Endothelial cell of umbilical vein (primary cell): ENCODE data around the gene VCPKMT. TPM values are rescaled to one million over a fixed set of nuclear protein-coding genes. Genes with fewer than 3 reads are reported as not detected.

Experiments used
- BruUV-seq: library from RNA; stranded (reverse); fragments of 400-500 nt; replicated peaks from 2 replicates; lab custom pipeline; 2021; lab: Mats Ljungman, UMichigan
- CTCF ChIA-PET: fragments of 300-600, 350-600 bp; sonication (Branson Sonifier 250); formaldehyde crosslinking; loops from one replicate; lab custom pipeline; 2021; ENCODE audit warnings: antibody characterized with exemption, inconsistent platforms; lab: Charles Lee
- POLR2A ChIA-PET: fragments of 300-600, 350-600 bp; sonication (Branson Sonifier 250); formaldehyde crosslinking; loops from one replicate; lab custom pipeline; 2021; ENCODE audit warnings: antibody characterized with exemption, inconsistent platforms; lab: Charles Lee
- DNase-seq: peaks from one replicate; pipeline ENCODE4 v3.0.0-alpha.2; 2011; ENCODE audit warnings: low read depth, low spot score
- FAIRE-seq: peaks from 2 replicates; lab custom pipeline; 2011; peaks lifted over from hg19 to GRCh38; lab: Jason Lieb, UNC
- H2AFZ ChIP-seq: 2 replicates; pipeline ENCODE4 v1.6.0; 2012; ENCODE audit warnings: low read depth, low read length, control low read depth, inconsistent platforms
- H3K27ac ChIP-seq: 2 replicates; pipeline ENCODE4 v1.5.1; 2011; ENCODE audit warnings: low read depth, mild to moderate bottlenecking, control low read depth, low read length, moderate library complexity; ENCODE audit not compliant: insufficient read depth
- H3K27me3 ChIP-seq, 2 experiments: 2 replicates each; pipeline versions ENCODE4 v1.6.0 to v1.6.1; 2011; ENCODE audit warnings: low read length in 2 of 2, mixed read lengths in 1 of 2; ENCODE audit not compliant: control insufficient read depth in 2 of 2, insufficient read depth in 2 of 2
- H3K36me3 ChIP-seq, 2 experiments: 2 replicates in 1 of 2; 3 replicates in 1 of 2; pipeline ENCODE4 v1.5.1; 2011; ENCODE audit warnings: low read length in 2 of 2, mild to moderate bottlenecking in 1 of 2, moderate library complexity in 1 of 2; ENCODE audit not compliant: control insufficient read depth in 2 of 2, insufficient read depth in 2 of 2; ENCODE audit errors: extremely low read depth in 1 of 2
- H3K4me1 ChIP-seq: 3 replicates; pipeline ENCODE4 v1.5.1; 2011; ENCODE audit warnings: mild to moderate bottlenecking, low read length; ENCODE audit not compliant: control insufficient read depth, insufficient read depth; ENCODE audit errors: extremely low read depth
- H3K4me2 ChIP-seq: 2 replicates; pipeline ENCODE4 v1.6.1; 2011; ENCODE audit warnings: low read length, control low read depth, mixed read lengths; ENCODE audit not compliant: insufficient read depth
- H3K4me3 ChIP-seq, 3 experiments: fragments of 200-600 bp in 1 of 3; sonication (generic), shearing (Covaris generic) in 1 of 3; replicated peaks in 1 of 3; 2 replicates each; pipeline ENCODE4 v1.5.1; 2011 to 2016; ENCODE audit warnings: control low read depth in 3 of 3, low read length in 3 of 3, mild to moderate bottlenecking in 2 of 3, inconsistent platforms in 1 of 3, low read depth in 1 of 3, moderate library complexity in 1 of 3; ENCODE audit not compliant: insufficient read depth in 1 of 3
- H3K79me2 ChIP-seq: 2 replicates; pipeline ENCODE4 v1.6.0; 2012; ENCODE audit warnings: low read length, inconsistent platforms; ENCODE audit not compliant: control insufficient read depth, insufficient read depth
- H3K9ac ChIP-seq: replicated peaks from 2 replicates; pipeline ENCODE3; 2011; ENCODE audit warnings: low read length, control low read depth; ENCODE audit not compliant: insufficient read depth; ENCODE audit errors: extremely low read depth
- H3K9me1 ChIP-seq: replicated peaks from 3 replicates; pipeline ENCODE4 v1.6.0; 2011; ENCODE audit warnings: mild to moderate bottlenecking, low read length; ENCODE audit not compliant: control insufficient read depth, insufficient read depth; ENCODE audit errors: extremely low read depth
- H3K9me3 ChIP-seq: replicated peaks from 2 replicates; pipeline ENCODE4 v1.5.1; 2012; ENCODE audit warnings: low read length, inconsistent platforms; ENCODE audit not compliant: control insufficient read depth, insufficient read depth
- H4K20me1 ChIP-seq: replicated peaks from 2 replicates; pipeline ENCODE3; 2011; ENCODE audit warnings: mild to moderate bottlenecking, low read length; ENCODE audit not compliant: control insufficient read depth, insufficient read depth; ENCODE audit errors: extremely low read depth
- CTCF ChIP-seq, 2 donors: IDR thresholded peaks; 1 replicate in 1 of 2; 2 replicates in 1 of 2; pipeline ENCODE4 v1.5.1; 2011; ENCODE audit warnings: low read length in 2 of 2, mild to moderate bottlenecking in 2 of 2, moderate library complexity in 2 of 2, control low read depth in 1 of 2, inconsistent platforms in 1 of 2, low read depth in 1 of 2; ENCODE audit not compliant: insufficient read depth in 1 of 2; ENCODE audit errors: extremely low read depth in 1 of 2
- EZH2 ChIP-seq: IDR thresholded peaks from 2 replicates; pipeline ENCODE4 v1.6.1; 2012; ENCODE audit warnings: borderline replicate concordance, low read depth, mild to moderate bottlenecking, moderate library complexity, low read length, inconsistent platforms; ENCODE audit not compliant: severe bottlenecking
- FOS ChIP-seq: IDR thresholded peaks from 2 replicates; pipeline ENCODE4 v1.6.1; 2011; ENCODE audit warnings: mild to moderate bottlenecking, low read length, moderate library complexity, borderline replicate concordance; ENCODE audit not compliant: insufficient read depth
- GATA2 ChIP-seq: IDR thresholded peaks from 2 replicates; pipeline ENCODE4 v1.7.0; 2011; ENCODE audit warnings: low read depth, mild to moderate bottlenecking, moderate library complexity, mixed read lengths, low read length; ENCODE audit not compliant: insufficient read length, insufficient read depth
- JUN ChIP-seq: IDR thresholded peaks from 2 replicates; pipeline ENCODE4 v1.6.1; 2011; ENCODE audit warnings: borderline replicate concordance, low read depth; ENCODE audit not compliant: insufficient read length, insufficient read depth
- MAX ChIP-seq: IDR thresholded peaks from 2 replicates; pipeline ENCODE4 v1.6.1; 2011; ENCODE audit not compliant: insufficient read depth, insufficient read length
- MYC ChIP-seq: IDR thresholded peaks from one replicate; pipeline ENCODE4 v1.6.1; 2011; ENCODE audit warnings: mild to moderate bottlenecking, low read depth, low read length
- POLR2A ChIP-seq: IDR thresholded peaks from 2 replicates; pipeline ENCODE4 v1.6.1; 2012; ENCODE audit warnings: low read depth, mild to moderate bottlenecking, control low read depth, low read length
- POLR2AphosphoS5 ChIP-seq: IDR thresholded peaks from 2 replicates; pipeline ENCODE4 v1.6.1; 2012; ENCODE audit warnings: low read depth, mild to moderate bottlenecking, control low read depth, low read length, moderate library complexity; ENCODE audit not compliant: insufficient read depth
- dilution Hi-C: fragments of 300-500 bp; cut with MboI; formaldehyde crosslinking; loops from one replicate; pipeline ENCODE4 v1.15.0; 2019; ENCODE audit warnings: low sequenced_read_pairs; ENCODE audit not compliant: extremely low pct_ligation_motif_present
- intact Hi-C: fragments of 100-400 bp; cut with micrococcal nuclease; formaldehyde crosslinking; loops from one replicate; pipeline ENCODE4 v1.10.0; 2022
- polyA plus RNA-seq, 4 experiments: library from polyadenylated mRNA; depleted of rRNA in 3 of 4; stranded (reverse) in 3 of 4; unstranded in 1 of 4; fragments of >200 nt; gene quantifications; 2 replicates each; pipeline versions ENCODE4 v1.2.1 to v1.2.3, GENCODE V29; 2011 to 2012; ENCODE audit warnings: missing spikeins in 1 of 4
- total RNA-seq: library from RNA; stranded (reverse); gene quantifications from 2 replicates; pipeline ENCODE4 v1.2.3, GENCODE V29; 2021

The VCPKMT gene
- total and polyA plus RNA-seq, 2 donors (not counting 3 experiments of a cell fraction or from before 2014, with no cell fraction given), result 3.5 to 9.2 TPM

GRCh38 chr14:50156111-50156510, 39.7 kb upstream of the VCPKMT start:
- FAIRE-seq, result no peak

GRCh38 chr14:50148799-50149198, 32.4 kb upstream of the VCPKMT start:
- Histone ChIP-seq H3K9me3 (no peaks in the 10 kb centered on the region), H3K27me3 (no peaks in the 10 kb centered on the region), H3K36me3 (peaks cover 0 to 3% of the 10 kb centered on the region in 2 experiments), H3K4me3 (no peak overlapping the region), H3K27ac (no peak overlapping the region), H3K9ac (no peak overlapping the region), H2AFZ (no peak overlapping the region), H3K4me2 (no peak overlapping the region), H4K20me1 (no peaks in the 10 kb centered on the region), H3K9me1 (no peaks in the 10 kb centered on the region), H3K79me2 (no peaks in the 10 kb centered on the region), H3K4me1 (no peaks in the 10 kb centered on the region)
- intact Hi-C loops (no loop called here), dilution Hi-C loops (no loop called here)
- TF ChIP-seq CTCF (IDR thresholded peaks at IDR 0.05; ENCODE audit: extremely low read depth in 1 of 2, insufficient read depth in 1 of 2, low read depth in 1 of 2, low read length in 2 of 2) (no peak), JUN (no peak), POLR2A (no peak), POLR2AphosphoS5 (no peak), MYC (no peak), MAX (no peak), GATA2 (no peak), FOS (no peak), EZH2 (no peak)
- no peak for FAIRE-seq
- CTCF ChIA-PET, result interaction anchor here (1.6 kb wide), 1 partner anchor 13 kb away, joined by 4 read pairs; no protein-coding TSS in a partner anchor
- POLR2A ChIA-PET, result no interaction called here
- BruUV-seq, result no TSS peak
- no peak for DNase-seq

More at GRCh38 chr14:50156111-50156510, 39.7 kb upstream of the VCPKMT start:
- H3K36me3 ChIP-seq, result peaks cover 4 to 5% of the 10 kb centered on the region in 2 experiments
- no peak overlapping the region for H3K4me3 ChIP-seq
- no peak overlapping the region for H2AFZ ChIP-seq
- ChIA-PET CTCF (interaction anchor here (1.3 kb wide), 1 partner anchor 12 kb away, joined by 3 read pairs; no protein-coding TSS in a partner anchor), POLR2A (no interaction called here)
- no peaks in the 10 kb centered on the region for H3K79me2 ChIP-seq
- no peak overlapping the region for H3K4me2 ChIP-seq
- no peak for TF ChIP-seq JUN
- no peak for TF ChIP-seq FOS
- TF ChIP-seq POLR2AphosphoS5, result no peak
- no peak for TF ChIP-seq MYC
- no peak for TF ChIP-seq MAX
- TF ChIP-seq EZH2, result no peak
- no peaks in the 10 kb centered on the region for H3K27me3 ChIP-seq
- intact Hi-C loops (no loop called here), dilution Hi-C loops (no loop called here)
- no peaks in the 10 kb centered on the region for H3K9me1 ChIP-seq
- no peak for DNase-seq
- no peaks in the 10 kb centered on the region for H3K9me3 ChIP-seq
- H3K27ac ChIP-seq, result no peak overlapping the region
- H3K4me1 ChIP-seq, result no peaks in the 10 kb centered on the region
- H4K20me1 ChIP-seq, result no peaks in the 10 kb centered on the region
- no peak overlapping the region for H3K9ac ChIP-seq
- no TSS peak for BruUV-seq
